OCI-LY7 (cell line): ENCODE data around the gene SLC25A20. TPM values are rescaled to one million over a fixed set of nuclear protein-coding genes. Genes with fewer than 3 reads are reported as not detected.
"Not testable (repeated sequence)": the region's sequence is repeated elsewhere in the genome, so short reads cannot be mapped to it uniquely, and the experiment has no call there.

Experiments used
- BruUV-seq: library from RNA; stranded (reverse); fragments of 400-500 nt; replicated peaks from 2 replicates; lab custom pipeline; 2021; lab: Mats Ljungman, UMichigan
- CTCF ChIA-PET: fragments of 300-600 bp; sonication (Branson Sonifier 250); formaldehyde crosslinking; loops from one replicate; lab custom pipeline; 2022; ENCODE audit warnings: antibody characterized with exemption; ENCODE audit not compliant: unreplicated experiment; lab: Charles Lee
- POLR2A ChIA-PET: fragments of 300-600 bp; sonication (Branson Sonifier 250); formaldehyde crosslinking; loops from one replicate; lab custom pipeline; 2022; ENCODE audit warnings: antibody characterized with exemption; lab: Charles Lee
- DNase-seq: peaks from one replicate; pipeline ENCODE4 v3.0.0-alpha.2; 2015; ENCODE audit warnings: low spot score
- H2AFZ ChIP-seq: fragments of 200-600 bp; sonication (generic), shearing (Covaris generic); 2 replicates; pipeline ENCODE4 v1.6.1; 2014; ENCODE audit warnings: mild to moderate bottlenecking, antibody characterized with exemption, low read length, moderate library complexity
- H3K27ac ChIP-seq: fragments of 200-600 bp; sonication (generic); 2 replicates; pipeline ENCODE4 v1.5.1; 2014; ENCODE audit warnings: mixed run types, low read depth, mild to moderate bottlenecking, moderate library complexity, low read length, inconsistent platforms; ENCODE audit not compliant: poor library complexity, severe bottlenecking
- H3K36me3 ChIP-seq: fragments of 200-600 bp; sonication (generic); 2 replicates; pipeline ENCODE4 v1.6.1; 2014; ENCODE audit warnings: mild to moderate bottlenecking, antibody characterized with exemption, low read length, moderate library complexity, mixed read lengths; ENCODE audit not compliant: insufficient read depth
- H3K4me1 ChIP-seq: fragments of 200-600 bp; sonication (generic); 2 replicates; pipeline ENCODE4 v1.5.1; 2014; ENCODE audit warnings: mild to moderate bottlenecking, low read length; ENCODE audit not compliant: insufficient read depth, poor library complexity, severe bottlenecking
- H3K4me2 ChIP-seq: fragments of 200-600 bp; sonication (generic); 2 replicates; pipeline ENCODE4 v1.6.1; 2014; ENCODE audit warnings: mild to moderate bottlenecking, low read length
- H3K4me3 ChIP-seq: fragments of 200-600 bp; sonication (generic); 2 replicates; pipeline ENCODE4 v1.5.1; 2014; ENCODE audit warnings: mild to moderate bottlenecking, low read depth, low read length; ENCODE audit not compliant: poor library complexity, severe bottlenecking
- H3K79me2 ChIP-seq: fragments of 200-600 bp; sonication (generic); 2 replicates; pipeline ENCODE4 v1.6.1; 2016; ENCODE audit warnings: low read depth, mild to moderate bottlenecking, low read length, moderate library complexity, mixed read lengths; ENCODE audit not compliant: insufficient read depth
- H3K9me2 ChIP-seq: fragments of 200-600 bp; sonication (generic); 2 replicates; pipeline ENCODE4 v1.6.1; 2016; ENCODE audit warnings: mild to moderate bottlenecking, low read length, mixed read lengths; ENCODE audit not compliant: insufficient read depth
- H3K9me3 ChIP-seq: fragments of 200-600 bp; sonication (generic); 2 replicates; pipeline ENCODE4 v1.6.1; 2014; ENCODE audit warnings: mild to moderate bottlenecking, mixed run types, low read length, mixed read lengths
- H4K20me1 ChIP-seq: fragments of 200-600 bp; sonication (generic); 2 replicates; pipeline ENCODE4 v1.6.1; 2014; ENCODE audit warnings: mild to moderate bottlenecking, antibody characterized with exemption, low read length, moderate library complexity, mixed read lengths; ENCODE audit not compliant: insufficient read depth
- CTCF ChIP-seq: fragments of 200-600 bp; sonication (generic); conservative IDR thresholded peaks from 2 replicates; pipeline ENCODE4 v1.5.1; 2014; ENCODE audit warnings: mild to moderate bottlenecking, antibody characterized with exemption, low read length, moderate library complexity, mixed read lengths
- EZH2phosphoT487 ChIP-seq: fragments of 200-600 bp; sonication (generic); IDR thresholded peaks from 2 replicates; pipeline ENCODE4 v1.6.1; 2018; ENCODE audit warnings: low read depth, borderline replicate concordance, mild to moderate bottlenecking, mixed run types, antibody characterized with exemption, low read length, moderate library complexity, mixed read lengths
- intact Hi-C: fragments of 100-400 bp; cut with micrococcal nuclease; formaldehyde crosslinking; loops from one replicate; pipeline ENCODE4 v1.10.0; 2022; ENCODE audit not compliant: unreplicated experiment
- total RNA-seq, 2 experiments: library from RNA; depleted of rRNA in 1 of 2; stranded (reverse); fragments of >200 nt in 1 of 2; shearing (Covaris generic) in 1 of 2; gene quantifications; 2 replicates each; pipeline ENCODE4 v1.2.3, GENCODE V29; 2014 to 2022

SLC25A20 gene
- total RNA-seq, 2 experiments from 2014 or later: 19.1 to 20.9 TPM

DNA sequence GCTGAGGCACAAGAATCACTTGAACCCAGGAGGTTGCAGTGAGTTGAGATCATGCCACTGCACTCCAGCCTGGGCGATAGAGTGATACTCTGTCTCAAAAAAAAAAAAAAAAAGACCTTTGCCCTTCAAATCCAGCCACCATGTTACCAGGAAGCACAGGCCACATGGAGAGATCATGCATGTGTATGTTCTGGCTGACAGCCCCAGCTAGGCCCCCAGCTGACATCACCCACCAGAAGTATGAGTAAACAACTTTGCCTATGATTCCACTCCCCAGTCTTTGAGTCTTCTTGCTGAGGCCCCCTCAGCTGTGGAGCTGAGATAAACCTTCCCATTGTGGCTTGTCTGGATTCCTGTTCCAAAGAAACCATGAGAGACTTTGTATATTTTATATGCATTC lies 16.6 kb upstream of the SLC25A20 start:
- ChIA-PET POLR2A (interaction anchor here (1.6 to 1.8 kb wide), 2 partner anchors 12 to 17 kb away, joined by 5 to 7 read pairs; partner anchors contain the start of gene SLC25A20), CTCF (no interaction called here)
- Histone ChIP-seq H3K9me2 (no peaks in the 10 kb centered on the region), H3K79me2 (peaks cover 19% of the 10 kb centered on the region), H3K4me1 (peaks cover 12% of the 10 kb centered on the region), H3K4me2 (no peak overlapping the region), H4K20me1 (0 out of 2 replicates have a peak, but pooled peaks cover 3% of the 10 kb centered on the region), H3K4me3 (no peak overlapping the region), H2AFZ (no peak overlapping the region), H3K27ac (no peak overlapping the region), H3K36me3 (no peaks in the 10 kb centered on the region), H3K9me3 (no peaks in the 10 kb centered on the region)
- TF ChIP-seq CTCF (no peak), EZH2phosphoT487 (no peak)
- intact Hi-C loops: loop anchor here (5.0 kb wide), 1 partner anchor 177 kb away; the partner anchor contains the start of gene QRICH1
- no TSS peak for BruUV-seq
- DNase-seq: no peak

DNA sequence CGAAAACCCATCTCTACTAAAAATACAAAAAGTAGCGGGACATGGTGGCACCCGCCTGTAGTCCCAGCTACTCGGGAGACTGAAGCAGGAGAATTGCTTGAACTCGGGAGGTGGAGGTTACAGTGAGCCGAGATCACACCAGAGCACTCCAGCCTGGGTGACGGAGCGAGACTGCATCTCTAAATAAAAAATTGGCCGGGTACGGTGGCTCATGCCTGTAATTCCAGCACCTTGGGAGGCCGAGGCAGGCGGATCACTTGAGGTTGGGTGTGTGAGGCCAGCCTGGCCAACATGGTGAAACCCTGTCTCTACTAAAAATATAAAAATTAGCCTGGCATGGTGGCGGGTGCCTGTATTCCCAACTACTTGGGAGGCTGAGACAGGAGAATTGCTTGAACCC lies 8.3 kb upstream of the SLC25A20 start:
- POLR2A ChIA-PET, DNase-seq, intact Hi-C loops, H3K9me3 ChIP-seq, H3K4me2 ChIP-seq, H4K20me1 ChIP-seq, BruUV-seq, H3K4me3 ChIP-seq, H3K9me2 ChIP-seq, H3K36me3 ChIP-seq, H3K27ac ChIP-seq, CTCF ChIA-PET, H2AFZ ChIP-seq, H3K79me2 ChIP-seq: not testable (repeated sequence)
- peaks cover 24% of the 10 kb centered on the region for H3K4me1 ChIP-seq

- peak overlapping the region; percentile 42 for H3K4me2 ChIP-seq
- no peaks in the 10 kb centered on the region for H3K9me3 ChIP-seq
- H3K9me2 ChIP-seq: no peaks in the 10 kb centered on the region
- peak overlapping the region; percentile 89 for H2AFZ ChIP-seq
- TF ChIP-seq CTCF: no peak
- TF ChIP-seq EZH2phosphoT487: no peak
- H3K79me2 ChIP-seq: no peaks in the 10 kb centered on the region; the same call in 1 of the 2 replicates
- intact Hi-C loops: no loop called here
- H3K4me3 ChIP-seq: peak overlapping the region; percentile 85
- CTCF ChIA-PET: no interaction called here
- H4K20me1 ChIP-seq: no peaks in the 10 kb centered on the region
- POLR2A ChIA-PET: interaction anchor here (0.5 to 2.1 kb wide), 4 partner anchors 17 to 453 kb away, joined by 3 to 10 read pairs (median 5); no protein-coding TSS in a partner anchor
- peak overlapping the region; percentile 36 for H3K27ac ChIP-seq
- BruUV-seq: no TSS peak
- DNase-seq: no peak
- H3K36me3 ChIP-seq: no peaks in the 10 kb centered on the region
- H3K4me1 ChIP-seq: peaks cover 43% of the 10 kb centered on the region
These were observed 591 bp upstream of the SLC25A20 start for GRCh38 chr3:48899273-48899672.
